GM18517 (cell line): ENCODE data around the gene DYNLT1.

Source experiments
- ATAC-seq: cut with Tn5 transposase; IDR thresholded peaks from one replicate; pipeline ENCODE4 v1.9.1; 2021; ENCODE audit warnings: mild to moderate bottlenecking, moderate library complexity; ENCODE audit not compliant: unreplicated experiment

The DYNLT1 gene

DNA sequence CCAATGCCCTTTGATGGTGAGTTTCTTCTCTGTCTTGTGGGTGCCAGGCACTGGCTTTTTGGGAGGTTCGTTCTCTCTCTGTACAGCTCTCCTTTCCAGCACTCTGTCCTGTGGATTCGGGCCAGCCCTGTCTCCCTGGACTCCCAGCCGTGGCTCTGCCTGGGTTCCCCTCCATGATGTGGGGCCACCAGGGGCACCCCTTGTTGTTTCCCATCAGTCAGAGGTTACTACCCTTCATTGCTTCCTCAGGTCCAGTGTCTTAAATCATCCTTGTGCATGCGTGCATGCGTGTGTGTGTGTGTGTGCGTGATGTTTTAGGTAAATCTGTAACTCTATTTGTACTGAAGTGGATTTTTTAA, 40.5 kb downstream of the DYNLT1 start:
- ATAC-seq = no peak

- no peak for ATAC-seq
Observed at GRCh38 chr6:158603261-158604047, 41.1 kb downstream of the DYNLT1 start.

DNA sequence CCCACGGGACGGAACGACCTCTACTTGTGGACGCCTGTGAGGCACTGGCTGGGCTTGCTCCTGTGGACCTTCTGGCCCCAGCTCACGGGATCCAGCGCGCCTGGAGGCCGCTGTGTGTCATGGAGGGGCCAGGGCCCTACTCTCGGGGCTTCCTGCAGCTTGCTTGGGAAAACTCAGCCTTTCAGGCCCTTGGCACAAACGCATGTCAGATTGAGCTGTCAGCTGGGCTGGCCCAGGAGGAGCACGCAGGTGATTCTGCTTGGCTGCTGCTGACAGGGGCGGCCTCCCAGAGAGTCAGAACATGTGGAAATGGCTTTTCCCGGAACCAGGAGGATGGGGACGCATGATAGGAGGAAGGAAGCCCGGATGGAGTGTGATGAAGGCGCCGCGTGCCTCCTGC, 44.9 kb downstream of the DYNLT1 start:
- no peak for ATAC-seq

DNA sequence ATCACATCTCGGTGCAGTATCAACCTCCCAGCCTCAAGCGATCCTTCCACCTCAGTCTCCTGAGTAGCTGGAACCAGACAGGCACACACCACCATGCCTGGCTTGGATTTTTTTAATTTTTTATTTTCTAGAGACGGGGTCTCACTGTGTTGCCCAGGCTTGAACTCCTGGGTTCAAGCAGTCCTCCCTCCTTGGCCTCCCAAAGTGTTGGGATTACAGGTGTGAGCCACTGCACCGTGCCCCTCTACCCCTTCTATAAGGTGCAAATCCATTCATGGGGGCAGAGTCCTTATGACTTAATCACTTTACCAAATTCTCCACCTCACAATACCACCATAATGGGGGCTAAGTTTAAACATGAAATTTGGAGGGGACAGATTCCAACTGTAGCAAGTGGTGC, 47.0 kb downstream of the DYNLT1 start:
- ATAC-seq = no peak

DNA sequence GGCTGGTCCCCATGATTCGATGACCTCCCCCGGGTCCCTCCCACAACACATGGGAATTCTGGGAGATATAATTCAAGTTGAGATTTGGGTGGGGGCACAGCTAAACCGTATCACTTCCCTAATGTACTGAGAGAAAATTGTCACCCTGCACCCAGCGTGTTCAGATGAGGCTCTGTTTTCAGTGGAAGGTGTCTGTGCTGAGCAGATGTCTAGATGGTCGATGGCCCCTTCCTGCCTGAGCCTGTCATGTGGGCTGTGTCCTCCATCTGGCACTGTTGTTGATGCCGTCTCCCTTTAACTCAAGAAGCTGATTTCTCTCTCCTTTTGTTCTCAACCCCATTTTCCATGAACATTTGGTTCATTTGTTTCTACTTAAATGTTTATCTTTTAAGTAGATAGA, 47.7 kb downstream of the DYNLT1 start:
- ATAC-seq = no peak

DNA sequence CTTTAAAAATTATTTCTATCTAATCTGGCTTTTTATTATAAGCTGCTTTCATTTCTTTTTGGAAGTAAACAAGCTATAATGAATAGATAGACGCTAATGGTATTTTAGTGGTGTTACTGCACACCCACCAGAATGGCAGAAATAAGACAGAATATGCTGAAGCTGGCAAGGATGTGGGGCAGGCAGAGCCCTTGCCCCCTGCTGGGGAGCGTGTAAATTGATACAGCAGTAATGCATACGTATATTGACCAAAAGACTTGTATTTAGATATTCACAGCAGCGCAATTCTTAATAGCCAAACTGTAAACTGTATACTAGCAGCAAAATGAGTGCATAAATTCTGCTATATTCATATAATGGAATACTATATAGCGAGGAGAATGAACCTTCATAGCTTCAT, 49.3 kb downstream of the DYNLT1 start:
- ATAC-seq = no peak

DNA sequence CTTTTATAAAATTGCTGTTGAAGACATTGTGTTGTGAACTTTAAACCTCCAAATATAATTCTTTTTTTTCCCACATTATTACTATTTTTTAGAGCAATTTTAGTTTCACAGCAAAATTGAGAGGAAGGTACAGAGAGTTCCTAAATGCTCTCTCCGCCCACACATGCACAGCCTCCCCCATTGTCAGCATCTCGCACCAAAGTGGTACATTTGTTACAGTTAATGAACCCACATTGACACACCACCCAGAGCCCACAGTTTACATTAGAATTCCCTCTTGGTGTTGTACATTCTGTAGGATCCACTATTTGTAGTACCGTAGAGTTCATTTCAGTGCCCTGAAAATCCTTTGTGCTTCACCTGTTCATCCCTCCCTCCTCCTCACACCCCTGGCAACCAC, 50.9 kb downstream of the DYNLT1 start:
- no peak for ATAC-seq

DNA sequence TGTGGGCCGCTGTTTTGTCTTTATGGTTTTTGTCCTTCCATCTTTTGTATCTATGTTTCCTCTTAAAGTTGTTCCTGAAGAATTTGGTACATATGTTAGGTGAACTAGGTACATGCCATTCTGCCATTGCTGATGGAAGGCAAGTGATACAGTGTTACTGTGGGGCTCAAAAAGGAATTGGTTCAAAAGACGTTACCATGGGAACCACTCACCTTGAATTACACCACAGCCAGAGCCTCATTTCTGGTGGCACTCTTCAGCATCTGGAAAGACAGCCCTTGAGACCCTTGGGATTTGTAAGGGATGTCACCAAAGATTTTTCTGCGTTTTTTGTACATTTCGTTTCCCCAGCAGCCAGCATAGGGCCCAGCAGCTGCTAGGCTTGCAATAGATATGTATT, 52.7 kb downstream of the DYNLT1 start:
- no peak for ATAC-seq

DNA sequence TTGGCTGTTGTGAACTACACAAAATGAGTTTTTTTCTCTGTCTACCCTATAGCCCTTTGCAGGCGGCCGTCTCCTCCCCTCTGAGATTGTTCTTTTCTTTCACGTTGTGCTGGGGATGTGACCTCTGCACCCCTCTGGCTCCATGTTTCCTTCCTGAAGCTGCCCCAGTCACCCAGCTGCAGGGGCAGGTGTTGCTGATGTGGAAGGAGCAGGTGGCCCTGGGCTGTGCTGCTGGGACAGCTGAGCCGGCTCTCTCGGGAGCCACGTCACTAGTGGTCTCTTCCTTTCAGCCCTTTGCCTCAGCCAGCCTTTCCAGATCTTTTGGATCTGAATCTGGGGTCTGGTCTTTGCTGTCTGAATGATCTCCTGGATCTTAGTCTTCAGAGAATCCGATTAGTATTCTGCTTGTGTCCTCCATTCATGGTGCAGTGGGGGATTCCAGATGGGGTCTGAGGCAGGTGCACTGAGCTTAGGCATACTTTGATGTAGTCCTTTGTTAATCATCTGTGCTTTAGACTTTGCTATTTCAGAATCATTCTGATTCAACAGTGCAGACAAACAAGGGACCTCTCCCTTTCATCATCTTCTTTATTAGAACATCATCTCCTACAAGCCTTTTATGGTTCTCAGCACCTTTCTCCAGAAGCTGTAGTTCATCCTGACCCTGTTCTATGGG, 53.3 kb downstream of the DYNLT1 start:
- ATAC-seq = no peak

- no peak for ATAC-seq
Observed at GRCh38 chr6:158589366-158589765, 55.2 kb downstream of the DYNLT1 start.

DNA sequence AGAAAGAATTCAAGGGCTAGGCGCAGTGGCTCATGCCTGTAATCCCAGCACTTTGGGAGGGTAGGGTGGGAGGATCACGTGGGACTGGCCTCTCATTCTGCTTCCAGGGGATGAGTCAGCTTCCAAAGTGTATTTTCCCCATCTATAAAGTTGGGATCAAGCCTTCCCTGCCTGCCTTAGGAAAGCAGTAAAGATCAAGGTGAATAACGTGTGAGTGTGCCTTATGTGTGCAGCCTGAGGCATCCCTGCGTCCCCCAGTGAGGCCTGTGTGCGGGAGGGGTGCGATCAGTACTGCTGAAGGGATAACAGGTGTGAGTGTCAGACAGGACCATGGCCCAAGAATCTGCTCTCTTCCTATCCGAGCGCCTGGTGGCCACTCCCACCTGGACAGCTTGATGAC, 57.9 kb downstream of the DYNLT1 start:
- ATAC-seq = no peak
